ENCODE measurements around the gene OR2M4.

- TF ChIP-seq, protein P1, sequence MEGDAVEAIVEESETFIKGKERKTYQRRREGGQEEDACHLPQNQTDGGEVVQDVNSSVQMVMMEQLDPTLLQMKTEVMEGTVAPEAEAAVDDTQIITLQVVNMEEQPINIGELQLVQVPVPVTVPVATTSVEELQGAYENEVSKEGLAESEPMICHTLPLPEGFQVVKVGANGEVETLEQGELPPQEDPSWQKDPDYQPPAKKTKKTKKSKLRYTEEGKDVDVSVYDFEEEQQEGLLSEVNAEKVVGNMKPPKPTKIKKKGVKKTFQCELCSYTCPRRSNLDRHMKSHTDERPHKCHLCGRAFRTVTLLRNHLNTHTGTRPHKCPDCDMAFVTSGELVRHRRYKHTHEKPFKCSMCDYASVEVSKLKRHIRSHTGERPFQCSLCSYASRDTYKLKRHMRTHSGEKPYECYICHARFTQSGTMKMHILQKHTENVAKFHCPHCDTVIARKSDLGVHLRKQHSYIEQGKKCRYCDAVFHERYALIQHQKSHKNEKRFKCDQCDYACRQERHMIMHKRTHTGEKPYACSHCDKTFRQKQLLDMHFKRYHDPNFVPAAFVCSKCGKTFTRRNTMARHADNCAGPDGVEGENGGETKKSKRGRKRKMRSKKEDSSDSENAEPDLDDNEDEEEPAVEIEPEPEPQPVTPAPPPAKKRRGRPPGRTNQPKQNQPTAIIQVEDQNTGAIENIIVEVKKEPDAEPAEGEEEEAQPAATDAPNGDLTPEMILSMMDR (conservative IDR thresholded peaks at IDR 0.05; ENCODE audit: low read length) = no peak
- TF ChIP-seq EZH2phosphoT487 (IDR thresholded peaks at IDR 0.05; ENCODE audit: borderline replicate concordance, low read depth, low read length) = no peak
Measured at GRCh38 chr1:248277876-248278275, 46.7 kb downstream of the OR2M4 start, which contains the start of gene OR2T33.

Measured in OCI-LY7 (cell line).